K562 (cell line): ENCODE measurements around the gene C2orf92.

Source experiments
- GABPB2 ChIP-seq: fragments of 250-450 bp; sonication (Bioruptor Pico); conservative IDR thresholded peaks from 2 replicates; pipeline ENCODE4 v1.5.1; 2021; ENCODE audit warnings: mild to moderate bottlenecking
- HNRNPL ChIP-seq: fragments of 200-400 bp; formaldehyde crosslinking; IDR thresholded peaks from 2 replicates; pipeline ENCODE4 v1.6.1; 2017; ENCODE audit warnings: low read depth, mild to moderate bottlenecking, low read length
- JUND ChIP-seq, 2 experiments: IDR thresholded peaks; 2 replicates in 1 of 2; 3 replicates in 1 of 2; pipeline ENCODE4 v1.6.1; 2011; ENCODE audit warnings: borderline replicate concordance in 2 of 2, low read depth in 2 of 2, low read length in 2 of 2, improper control_type of control experiment in 1 of 2, missing biosample characterization in 1 of 2, missing genetic modification characterization in 1 of 2, missing genetic modification reagents in 1 of 2
- MAFK ChIP-seq: IDR thresholded peaks from 2 replicates; pipeline ENCODE4 v1.6.1; 2011; ENCODE audit warnings: low read length, improper control_type of control experiment
- POLR2A ChIP-seq: fragments of 450-650 bp; conservative IDR thresholded peaks from 2 replicates; pipeline ENCODE4 v1.6.1; 2016
- SPI1 ChIP-seq: IDR thresholded peaks from 2 replicates; pipeline ENCODE4 v1.6.1; 2011; ENCODE audit warnings: low read depth, low read length, control low read depth, borderline replicate concordance
- TGIF2 ChIP-seq: sonication (generic); formaldehyde crosslinking; IDR thresholded peaks from 2 replicates; pipeline ENCODE4 v1.8.1; 2022; ENCODE audit warnings: mild to moderate bottlenecking, missing genetic modification reagents, moderate library complexity
- THAP12 ChIP-seq: fragments of 250-450 bp; sonication (Bioruptor Pico); IDR thresholded peaks from 2 replicates; pipeline ENCODE4 v1.9.0; 2021; ENCODE audit warnings: mild to moderate bottlenecking, inconsistent platforms
- TF ChIP-seq, protein P1 (sequence below): sonication (generic); formaldehyde crosslinking; IDR thresholded peaks from 2 replicates; pipeline ENCODE4 v1.8.0; 2022; ENCODE audit warnings: mild to moderate bottlenecking, missing genetic modification reagents
- TF ChIP-seq, protein P2 (sequence below): fragments of 250-450 bp; sonication (Bioruptor Pico); IDR thresholded peaks from 2 replicates; pipeline ENCODE4 v1.5.0; 2020; ENCODE audit warnings: mild to moderate bottlenecking, borderline replicate concordance
- TF ChIP-seq, protein P3 (sequence below), 2 experiments: fragments of 450-650 bp in 1 of 2; sonication (generic) in 1 of 2; formaldehyde crosslinking in 1 of 2; IDR thresholded peaks in 1 of 2; conservative IDR thresholded peaks in 1 of 2; 2 replicates each; pipeline versions ENCODE4 v1.6.1 to v1.8.1; 2016 to 2023; ENCODE audit warnings: mild to moderate bottlenecking in 2 of 2, moderate library complexity in 2 of 2, inconsistent platforms in 1 of 2, missing genetic modification reagents in 1 of 2

DNA sequence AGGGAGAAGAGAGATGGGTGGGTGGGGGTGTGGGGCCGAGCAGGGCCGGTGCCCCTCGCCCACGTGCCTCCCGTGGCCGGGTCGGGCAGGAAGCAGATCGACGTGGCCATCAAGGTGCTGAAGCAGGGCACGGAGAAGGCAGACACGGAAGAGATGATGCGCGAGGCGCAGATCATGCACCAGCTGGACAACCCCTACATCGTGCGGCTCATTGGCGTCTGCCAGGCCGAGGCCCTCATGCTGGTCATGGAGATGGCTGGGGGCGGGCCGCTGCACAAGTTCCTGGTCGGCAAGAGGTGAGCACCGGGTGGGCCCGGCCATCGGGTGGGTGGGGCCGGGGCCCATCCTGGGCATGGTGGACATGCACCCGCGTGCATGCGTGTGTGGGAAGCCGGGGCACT, 65.6 kb downstream of the C2orf92 start:
- TF ChIP-seq, protein P1, sequence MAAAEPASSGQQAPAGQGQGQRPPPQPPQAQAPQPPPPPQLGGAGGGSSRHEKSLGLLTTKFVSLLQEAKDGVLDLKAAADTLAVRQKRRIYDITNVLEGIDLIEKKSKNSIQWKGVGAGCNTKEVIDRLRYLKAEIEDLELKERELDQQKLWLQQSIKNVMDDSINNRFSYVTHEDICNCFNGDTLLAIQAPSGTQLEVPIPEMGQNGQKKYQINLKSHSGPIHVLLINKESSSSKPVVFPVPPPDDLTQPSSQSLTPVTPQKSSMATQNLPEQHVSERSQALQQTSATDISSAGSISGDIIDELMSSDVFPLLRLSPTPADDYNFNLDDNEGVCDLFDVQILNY (CRISPR knock-in tag) = no peak
- TF ChIP-seq, protein P2, sequence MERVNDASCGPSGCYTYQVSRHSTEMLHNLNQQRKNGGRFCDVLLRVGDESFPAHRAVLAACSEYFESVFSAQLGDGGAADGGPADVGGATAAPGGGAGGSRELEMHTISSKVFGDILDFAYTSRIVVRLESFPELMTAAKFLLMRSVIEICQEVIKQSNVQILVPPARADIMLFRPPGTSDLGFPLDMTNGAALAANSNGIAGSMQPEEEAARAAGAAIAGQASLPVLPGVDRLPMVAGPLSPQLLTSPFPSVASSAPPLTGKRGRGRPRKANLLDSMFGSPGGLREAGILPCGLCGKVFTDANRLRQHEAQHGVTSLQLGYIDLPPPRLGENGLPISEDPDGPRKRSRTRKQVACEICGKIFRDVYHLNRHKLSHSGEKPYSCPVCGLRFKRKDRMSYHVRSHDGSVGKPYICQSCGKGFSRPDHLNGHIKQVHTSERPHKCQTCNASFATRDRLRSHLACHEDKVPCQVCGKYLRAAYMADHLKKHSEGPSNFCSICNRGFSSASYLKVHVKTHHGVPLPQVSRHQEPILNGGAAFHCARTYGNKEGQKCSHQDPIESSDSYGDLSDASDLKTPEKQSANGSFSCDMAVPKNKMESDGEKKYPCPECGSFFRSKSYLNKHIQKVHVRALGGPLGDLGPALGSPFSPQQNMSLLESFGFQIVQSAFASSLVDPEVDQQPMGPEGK (CRISPR knock-in tag) = no peak
- TF ChIP-seq JUND (IDR thresholded peaks at IDR 0.05; ENCODE audit: borderline replicate concordance, low read depth, low read length) (no peak), JUND (tag; IDR thresholded peaks at IDR 0.05; ENCODE audit: borderline replicate concordance, low read depth, low read length) (no peak), POLR2A (no peak), MAFK (no peak), THAP12 (no peak), GABPB2 (CRISPR knock-in tag) (no peak), HNRNPL (no peak), TGIF2 (CRISPR knock-in tag) (no peak), SPI1 (no peak)
- TF ChIP-seq, protein P3, sequence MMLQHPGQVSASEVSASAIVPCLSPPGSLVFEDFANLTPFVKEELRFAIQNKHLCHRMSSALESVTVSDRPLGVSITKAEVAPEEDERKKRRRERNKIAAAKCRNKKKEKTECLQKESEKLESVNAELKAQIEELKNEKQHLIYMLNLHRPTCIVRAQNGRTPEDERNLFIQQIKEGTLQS (IDR thresholded peaks at IDR 0.05) = no peak
- TF ChIP-seq, protein P3 (CRISPR knock-in tag; conservative IDR thresholded peaks at IDR 0.05) = no peak
